ENCODE results near the gene GZF1.

DNA sequence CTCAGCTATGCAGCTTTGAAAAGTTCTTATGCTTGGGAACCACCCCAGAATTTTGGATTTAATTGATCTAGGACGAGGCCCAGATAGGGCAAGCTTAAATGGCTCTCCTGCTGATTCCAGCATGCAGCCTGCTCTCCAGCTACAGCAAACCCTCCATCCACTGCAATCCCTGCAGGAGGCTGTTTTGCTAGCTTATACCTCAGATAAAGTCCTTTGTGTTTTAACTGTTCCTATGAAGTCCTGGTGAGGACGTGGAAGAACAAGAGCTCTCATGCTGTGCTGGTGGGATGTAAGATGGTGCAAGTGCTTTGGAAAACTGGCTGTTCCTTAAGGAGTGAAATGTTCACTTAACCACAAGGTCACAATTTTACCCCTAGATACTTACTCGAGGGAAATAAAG lies 36.9 kb upstream of the GZF1 start:
- TF ChIP-seq POLR2A (IDR thresholded peaks at IDR 0.05; ENCODE audit: low read depth, low read length) (no peak), TAF1 (IDR thresholded peaks at IDR 0.05; ENCODE audit: borderline replicate concordance, low read depth, low read length) (no peak), POLR2AphosphoS5 (IDR thresholded peaks at IDR 0.05; ENCODE audit: low read depth, low read length) (no peak)
